NCI-H1105 (cell line): ENCODE data around the gene C7.
"Not testable (repeated sequence)": the region's sequence is repeated elsewhere in the genome, so short reads cannot be mapped to it uniquely, and the experiment has no call there.

ENCODE experiments used
- DNase-seq: peaks from one replicate; lab custom pipeline; 2025; lab: John Stamatoyannopoulos, UW

Gene C7

GRCh38 chr5:40991168-40991980, 82.1 kb downstream of the C7 start:
- DNase-seq: no peak

GRCh38 chr5:40991981-40992559, 82.8 kb downstream of the C7 start:
- DNase-seq: no peak

DNA sequence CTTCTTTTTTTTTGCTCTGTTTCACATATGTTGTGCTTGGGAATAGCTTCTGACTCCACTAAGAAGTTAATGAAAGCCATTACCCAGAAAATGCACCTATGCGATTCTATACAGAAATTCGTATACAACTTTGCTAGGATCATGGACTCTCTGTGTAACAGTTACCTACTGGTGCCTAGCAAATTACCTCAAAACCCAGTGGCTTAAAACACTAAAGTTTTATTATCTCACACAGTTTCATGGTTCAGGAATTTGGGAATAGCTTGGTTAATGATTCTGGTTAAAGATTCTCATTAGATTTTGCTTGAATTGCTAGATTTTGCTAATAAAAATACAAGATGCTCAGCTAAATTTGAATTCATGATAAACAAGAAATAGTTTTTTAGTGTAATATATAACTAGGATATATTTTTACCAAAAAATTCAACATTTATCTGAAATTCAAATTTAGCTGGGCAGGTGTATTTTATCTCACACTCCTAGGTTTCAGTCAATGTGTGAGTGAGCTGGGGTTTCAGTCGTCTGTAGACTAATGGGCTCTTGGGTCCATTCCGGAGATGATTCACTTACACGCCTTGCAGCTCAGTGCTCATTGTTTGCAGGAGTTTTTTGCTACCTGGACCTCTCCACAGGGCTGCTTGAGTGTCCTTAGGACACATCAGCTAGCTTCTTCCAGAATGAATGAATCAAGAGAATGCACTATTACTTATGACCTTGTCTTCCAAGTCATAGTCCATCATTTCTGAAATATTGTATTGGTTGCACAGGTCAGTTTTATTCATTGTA, 86.7 kb downstream of the C7 start:
- DNase-seq: no peak

GRCh38 chr5:40999142-40999541, 89.8 kb downstream of the C7 start:
- no peak for DNase-seq

DNA sequence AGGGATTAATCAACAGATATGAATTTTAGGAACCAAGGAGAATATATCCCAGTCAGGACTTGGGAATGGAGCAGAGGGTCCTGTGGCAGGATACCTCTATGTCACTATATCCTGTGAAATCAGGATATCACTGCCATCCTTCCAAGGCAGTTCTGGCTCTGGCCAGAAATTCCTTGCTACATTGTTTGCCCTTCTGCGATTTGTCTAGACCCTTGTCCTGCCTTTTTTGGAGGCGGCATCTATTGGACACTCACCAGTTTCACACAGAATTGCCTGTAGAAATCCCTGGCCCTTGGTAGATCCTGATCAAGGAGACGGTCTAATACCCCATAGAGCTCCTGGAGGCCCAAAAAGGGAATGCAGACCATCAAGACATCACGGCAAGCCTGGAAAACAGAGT, 90.7 kb downstream of the C7 start:
- DNase-seq: no peak

DNA sequence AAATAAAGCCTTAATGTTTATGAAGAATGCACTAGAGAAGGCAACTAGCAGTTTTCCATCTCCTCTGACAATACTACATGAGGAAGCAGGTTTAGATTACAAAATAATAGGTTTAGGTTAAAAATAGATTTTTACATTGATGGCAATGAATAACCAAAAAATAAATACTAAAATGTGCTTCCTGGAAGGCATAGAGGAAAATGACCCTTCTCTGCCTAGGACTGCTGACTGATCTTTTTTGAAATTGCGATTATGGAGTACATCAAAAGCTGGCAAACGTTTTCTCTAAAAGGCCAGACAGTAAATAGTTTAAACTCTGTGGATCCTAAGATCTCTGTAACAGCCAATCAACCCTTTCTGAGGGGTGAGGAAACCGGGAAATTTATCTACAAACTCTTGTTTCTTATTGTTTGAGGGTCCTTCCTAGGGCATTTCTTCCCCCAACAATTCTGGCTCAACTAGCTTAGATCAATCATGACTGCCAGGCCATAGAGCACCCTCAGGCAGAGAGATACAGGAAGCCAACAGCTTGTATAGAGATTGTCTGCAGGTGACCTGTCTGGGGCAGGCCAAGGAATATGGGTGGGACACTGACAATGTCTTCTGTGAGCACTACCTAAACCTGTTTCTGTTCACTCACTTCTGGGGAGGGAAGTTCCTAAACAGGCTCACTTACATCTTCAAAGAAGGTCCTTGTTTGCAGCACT, 94.5 kb downstream of the C7 start:
- no peak for DNase-seq

DNA sequence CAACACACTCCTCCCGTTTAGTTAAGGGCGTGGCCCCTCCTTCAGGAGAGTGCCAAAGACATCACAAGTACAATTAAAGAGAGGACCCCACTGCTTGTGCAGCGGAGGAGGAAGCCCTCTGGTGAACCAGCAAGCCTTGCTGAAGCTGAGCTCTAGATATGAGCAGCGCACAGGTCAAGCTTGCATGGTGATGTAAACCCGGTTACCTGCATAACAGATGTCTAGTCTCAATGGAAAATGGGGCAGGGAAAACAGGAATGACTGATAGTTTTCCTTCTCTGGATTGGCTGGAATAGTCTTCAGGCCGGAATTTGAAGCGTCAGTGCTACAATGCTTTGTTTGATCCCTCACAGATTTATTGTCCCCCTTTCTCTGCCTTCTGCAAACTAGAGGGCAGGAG, 95.6 kb downstream of the C7 start:
- no peak for DNase-seq

GRCh38 chr5:41009232-41009631, 99.9 kb downstream of the C7 start:
- DNase-seq: no peak

DNA sequence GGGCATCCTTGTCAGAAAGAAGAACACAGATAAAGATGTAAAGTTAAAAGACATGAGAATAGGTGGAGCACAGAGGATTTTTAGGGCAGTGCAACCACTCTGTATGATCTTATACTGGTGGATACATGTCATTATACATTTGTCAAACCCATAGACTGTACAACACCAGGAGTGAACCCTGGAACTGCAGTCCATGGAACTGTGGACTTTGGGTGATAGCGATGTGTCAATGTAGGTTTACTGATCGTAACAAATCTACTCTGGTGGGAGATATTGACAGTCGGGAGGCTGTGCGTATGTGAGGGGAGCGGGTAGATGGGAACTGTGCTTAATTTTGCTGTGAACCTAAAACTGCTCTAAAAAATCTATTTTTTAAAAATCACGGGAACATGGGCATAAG, 101.3 kb downstream of the C7 start:
- no peak for DNase-seq

GRCh38 chr5:41012318-41012717, 103.0 kb downstream of the C7 start:
- DNase-seq: no peak

DNA sequence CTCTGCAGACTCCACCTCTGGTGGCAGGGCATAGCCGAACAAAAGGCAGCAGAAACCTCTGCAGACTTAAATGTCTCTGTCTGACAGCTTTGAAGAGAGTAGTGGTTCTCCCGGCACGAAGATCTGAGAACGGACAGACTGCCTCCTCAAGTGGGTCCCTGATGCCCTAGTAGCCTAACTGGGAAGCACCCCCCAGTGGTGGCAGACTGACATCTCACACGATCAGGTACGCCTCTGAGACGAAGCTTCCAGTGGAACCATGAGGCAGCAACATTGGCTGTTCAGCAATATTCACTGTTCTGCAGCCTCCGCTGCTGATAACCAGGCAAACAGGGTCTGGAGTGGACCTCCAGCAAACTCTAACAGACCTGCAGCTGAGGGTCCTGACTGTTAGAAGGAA, 113.3 kb downstream of the C7 start:
- DNase-seq: not testable (repeated sequence)
